GM12874 (cell line): ENCODE results near the gene SFRP5.

Source experiments
- CTCF ChIP-seq: IDR thresholded peaks from 2 replicates; pipeline ENCODE4 v1.5.1; 2011; ENCODE audit warnings: low read depth, mild to moderate bottlenecking, control low read depth, low read length, moderate library complexity; ENCODE audit not compliant: insufficient read depth

SFRP5 gene

GRCh38 chr10:97743169-97743943 is 28.4 kb downstream of the SFRP5 start:
- TF ChIP-seq CTCF = no peak

GRCh38 chr10:97740613-97741012 is 31.2 kb downstream of the SFRP5 start:
- no peak for TF ChIP-seq CTCF

- no peak for TF ChIP-seq CTCF
Observed at GRCh38 chr10:97738616-97739015, 33.2 kb downstream of the SFRP5 start.

GRCh38 chr10:97737770-97738265 is 34.0 kb downstream of the SFRP5 start:
- TF ChIP-seq CTCF = no peak

- no peak for TF ChIP-seq CTCF
Observed at GRCh38 chr10:97736902-97737769, 34.7 kb downstream of the SFRP5 start, which contains the start of gene ZFYVE27. Gene ZFYVE27 (plus strand): TSS chr10:97737128. CDS start chr10:97738478, 1,350 bp downstream.

GRCh38 chr10:97736403-97736901 is 35.3 kb downstream of the SFRP5 start:
- no peak for TF ChIP-seq CTCF

- TF ChIP-seq CTCF = no peak
Observed at GRCh38 chr10:97734021-97734420, 37.8 kb downstream of the SFRP5 start.
